HepG2 (cell line): ENCODE results near the gene KLHL30.

Source experiments
- ARID3A ChIP-seq: IDR thresholded peaks from 2 replicates; pipeline ENCODE4 v1.6.1; 2012; ENCODE audit warnings: low read depth, low read length, improper control_type of control experiment
- CBX5 ChIP-seq: sonication (generic); formaldehyde crosslinking; IDR thresholded peaks from 2 replicates; pipeline ENCODE4 v1.4.0; 2020; ENCODE audit warnings: missing genetic modification reagents, borderline replicate concordance
- CREM ChIP-seq, 2 experiments: sonication (generic) in 1 of 2; formaldehyde crosslinking in 1 of 2; IDR thresholded peaks; 2 replicates each; pipeline versions ENCODE4 v1.4.0 to v1.6.1; 2016 to 2020; ENCODE audit warnings: antibody characterized with exemption in 1 of 2, mild to moderate bottlenecking in 1 of 2, missing genetic modification reagents in 1 of 2
- CTCF ChIP-seq: sonication (generic); formaldehyde crosslinking; IDR thresholded peaks from 2 replicates; pipeline ENCODE4 v1.5.0; 2020; ENCODE audit warnings: mild to moderate bottlenecking, missing genetic modification reagents, moderate library complexity
- EZH2 ChIP-seq: conservative IDR thresholded peaks from 2 replicates; pipeline ENCODE4 v1.6.1; 2012; ENCODE audit warnings: mild to moderate bottlenecking, low read depth, low read length, moderate library complexity
- FOXM1 ChIP-seq: sonication (generic); formaldehyde crosslinking; IDR thresholded peaks from 2 replicates; pipeline ENCODE4 v1.5.0; 2020; ENCODE audit warnings: missing genetic modification reagents
- GATAD2A ChIP-seq: IDR thresholded peaks from 2 replicates; pipeline ENCODE4 v1.6.1; 2016
- JUN ChIP-seq: sonication (generic); formaldehyde crosslinking; IDR thresholded peaks from 2 replicates; pipeline ENCODE4 v1.4.0; 2020; ENCODE audit warnings: mild to moderate bottlenecking, missing genetic modification reagents
- MXI1 ChIP-seq: IDR thresholded peaks from 3 replicates; pipeline ENCODE4 v1.6.1; 2012; ENCODE audit warnings: low read depth, low read length, inconsistent platforms, borderline replicate concordance
- POLR2A ChIP-seq, 2 experiments: IDR thresholded peaks; 2 replicates each; pipeline ENCODE4 v1.6.1; 2011; ENCODE audit warnings: low read depth in 2 of 2, low read length in 2 of 2, mild to moderate bottlenecking in 1 of 2, moderate library complexity in 1 of 2; ENCODE audit not compliant: insufficient read depth in 1 of 2
- ZNF18 ChIP-seq: sonication (generic); formaldehyde crosslinking; IDR thresholded peaks from 2 replicates; pipeline ENCODE4 v1.8.0; 2022; ENCODE audit warnings: mild to moderate bottlenecking, missing genetic modification reagents; ENCODE audit not compliant: insufficient replicate concordance
- ZNF354B ChIP-seq: sonication (generic); formaldehyde crosslinking; IDR thresholded peaks from 2 replicates; pipeline ENCODE4 v1.8.0; 2022; ENCODE audit warnings: mild to moderate bottlenecking, missing genetic modification reagents
- ZNF549 ChIP-seq: sonication (generic); formaldehyde crosslinking; IDR thresholded peaks from 2 replicates; pipeline ENCODE4 v1.5.0; 2020; ENCODE audit warnings: missing genetic modification reagents

GRCh38 chr2:238105506-238106338, 32.7 kb upstream of the KLHL30 start:
- no peak for TF ChIP-seq JUN (CRISPR knock-in tag)
- no peak for TF ChIP-seq GATAD2A
- TF ChIP-seq FOXM1 (CRISPR knock-in tag), result no peak
- TF ChIP-seq CBX5, result no peak
- TF ChIP-seq CTCF, result no peak
- no peak for TF ChIP-seq MXI1
- no peak for TF ChIP-seq CREM (IDR thresholded peaks at IDR 0.05)
- no peak for TF ChIP-seq CREM (CRISPR knock-in tag; IDR thresholded peaks at IDR 0.05)
- no peak for TF ChIP-seq ZNF549
- TF ChIP-seq ARID3A, result no peak
- TF ChIP-seq ZNF18 (CRISPR knock-in tag), result no peak
- no peak for TF ChIP-seq ZNF354B
- no peak for TF ChIP-seq POLR2A (IDR thresholded peaks at IDR 0.05; ENCODE audit: insufficient read depth in 1 of 2, low read depth in 2 of 2, low read length in 2 of 2)
- TF ChIP-seq EZH2, result no peak
